Stimulated activated CD8-positive, alpha-beta memory T cell treated with anti-CD3 and anti-CD28 coated beads, Interleukin-15, amount 100 ng/mL, for 4 hours (primary cell): ENCODE results near the gene SELP.
"Not testable (repeated sequence)": the region's sequence is repeated elsewhere in the genome, so short reads cannot be mapped to it uniquely, and the experiment has no call there.

Experiments
- DNase-seq, 2 donors: peaks; one replicate each; pipeline ENCODE4 v3.0.0-alpha.2; 2020; ENCODE audit warnings: low read depth in 2 of 2

Gene SELP

DNA sequence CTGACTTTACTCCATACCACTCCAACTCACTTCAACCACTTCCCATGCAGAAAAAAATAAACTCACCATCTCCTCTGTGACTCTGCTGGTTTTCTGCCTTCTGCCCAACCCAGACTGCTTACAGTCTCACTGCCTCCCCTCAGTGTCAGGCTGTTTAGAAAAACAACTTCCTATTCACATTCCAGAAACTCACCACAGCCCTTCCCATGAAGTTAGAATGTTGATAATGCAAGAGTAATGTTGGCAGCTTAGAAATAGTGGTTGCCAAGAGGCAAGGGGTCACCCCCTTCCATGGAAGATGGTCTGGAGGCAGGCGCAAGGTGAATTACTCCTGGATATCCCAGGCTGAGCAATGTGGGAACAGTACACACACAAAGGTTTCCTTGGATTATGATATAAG, at the start of gene SELP:
TSS of gene SELP (minus strand) at position 119 of the 400 bp plus-strand sequence. CDS start at position 69, 50 bp downstream.
- DNase-seq: no peak

DNA sequence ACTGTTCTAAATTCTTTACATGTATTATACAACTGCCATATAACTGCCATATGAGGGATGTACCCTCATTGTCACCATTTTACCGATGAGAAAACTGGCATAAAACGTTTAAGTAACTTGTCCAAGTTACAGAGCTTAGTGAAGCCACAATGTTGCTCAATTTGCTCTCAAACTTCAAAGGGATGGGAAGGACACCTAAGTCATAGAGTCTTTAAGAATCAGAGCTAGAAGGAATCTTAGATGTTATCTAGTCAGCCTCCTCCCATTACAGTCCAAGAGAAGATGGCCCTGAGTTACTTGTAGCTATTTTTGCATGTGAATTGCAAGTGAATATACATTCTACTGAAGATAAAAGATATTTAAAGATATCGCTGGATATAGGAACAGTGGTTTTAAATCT, 49.8 kb upstream of the SELP start:
- DNase-seq: no peak

DNA sequence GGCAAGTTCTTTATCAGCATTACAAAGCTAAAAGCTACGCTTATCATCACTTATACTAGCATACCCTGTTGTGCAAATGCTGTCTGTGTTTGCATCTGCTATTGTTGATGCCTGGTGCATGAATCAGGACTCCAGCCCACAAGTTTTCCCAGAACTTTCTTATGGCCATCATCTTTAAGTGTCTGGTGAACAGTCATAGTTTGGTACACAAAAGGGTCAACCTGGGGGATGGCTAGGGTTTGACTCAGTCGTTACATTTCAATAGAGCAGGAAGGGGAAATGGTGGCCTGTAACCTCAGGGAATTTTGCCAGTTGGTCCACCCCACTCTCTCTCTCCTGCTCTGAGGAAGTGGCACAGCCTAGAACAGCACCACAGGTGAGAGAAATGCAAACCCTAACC, 46.1 kb upstream of the SELP start:
- DNase-seq: no peak

DNA sequence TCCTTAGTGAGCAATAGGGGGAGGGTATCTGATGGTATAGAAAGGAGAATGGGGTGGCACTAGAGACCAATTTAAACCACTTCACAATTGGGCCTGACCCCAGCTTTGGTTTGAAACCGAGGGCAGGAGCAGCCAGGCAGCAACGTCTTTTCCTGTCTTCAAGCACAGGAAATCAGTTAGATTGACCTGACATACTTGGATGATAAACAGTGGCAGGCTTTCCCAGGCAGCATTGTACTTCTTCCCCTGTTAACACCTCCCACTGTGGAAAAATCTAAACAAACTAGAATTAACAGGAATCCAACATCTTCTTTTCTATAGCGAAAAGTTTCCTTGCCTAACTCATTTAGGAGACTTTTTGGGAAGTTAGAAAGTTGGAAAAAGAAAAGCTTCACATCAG, 40.9 kb upstream of the SELP start:
- DNase-seq: no peak

DNA sequence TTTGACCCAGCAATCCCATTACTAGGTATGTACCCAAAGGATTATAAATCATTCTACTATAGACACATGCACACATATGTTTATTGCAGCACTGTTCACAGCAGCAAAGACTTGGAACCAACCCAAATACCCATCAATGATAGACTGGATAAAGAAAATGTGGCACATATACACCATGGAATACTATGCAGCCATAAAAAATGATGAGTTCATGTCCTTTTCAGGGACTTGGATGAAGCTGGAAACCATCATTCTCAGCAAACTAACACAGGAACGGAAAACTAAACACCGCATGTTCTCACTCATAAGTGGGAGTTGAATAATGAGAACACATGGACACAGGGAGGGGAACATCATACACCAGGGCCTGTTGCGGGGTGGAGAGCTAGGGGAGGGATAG, 40.3 kb upstream of the SELP start:
- DNase-seq: not testable (repeated sequence)

DNA sequence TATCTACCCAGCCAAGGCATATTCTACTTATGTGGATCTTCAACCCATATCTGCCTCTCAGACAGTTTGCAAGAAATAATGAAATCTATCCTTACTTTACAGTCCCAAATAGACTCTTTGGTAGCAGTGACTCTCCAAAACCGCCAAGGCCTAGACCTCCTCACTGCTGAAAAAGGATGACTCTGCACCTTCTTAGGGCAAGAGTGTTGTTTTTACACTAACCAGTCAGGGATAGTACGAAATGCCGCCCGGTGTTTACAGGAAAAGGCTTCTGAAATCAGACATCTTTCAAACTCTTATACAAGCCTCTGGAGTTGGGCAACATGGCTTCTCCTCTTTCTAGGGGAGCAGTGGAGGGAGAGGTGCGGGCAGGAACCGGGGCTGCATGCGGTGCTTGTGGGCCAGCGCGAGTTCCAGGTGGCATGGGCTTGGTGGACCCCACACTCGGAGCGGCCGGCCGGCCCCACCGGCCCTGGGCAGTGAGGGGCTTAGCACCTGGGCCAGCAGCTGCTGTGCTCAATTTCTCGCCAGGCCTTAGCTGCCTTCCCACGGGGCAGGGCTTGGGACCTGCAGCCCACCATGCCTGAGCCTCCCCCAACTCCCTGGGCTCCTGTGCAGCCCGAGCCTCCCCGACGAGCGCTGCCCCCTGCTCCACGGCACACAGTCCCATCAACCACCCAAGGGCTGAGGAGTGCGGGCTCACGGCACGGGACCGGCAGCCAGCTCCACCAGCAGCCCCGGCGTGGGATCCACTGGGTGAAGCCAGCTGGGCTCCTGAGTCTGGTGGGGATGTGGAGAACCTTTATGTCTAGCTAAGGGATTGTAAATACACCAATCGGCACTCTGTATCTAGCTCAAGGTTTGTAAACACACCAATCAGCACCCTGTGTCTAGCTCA, 38.0 kb upstream of the SELP start:
- not testable (repeated sequence) for DNase-seq

DNA sequence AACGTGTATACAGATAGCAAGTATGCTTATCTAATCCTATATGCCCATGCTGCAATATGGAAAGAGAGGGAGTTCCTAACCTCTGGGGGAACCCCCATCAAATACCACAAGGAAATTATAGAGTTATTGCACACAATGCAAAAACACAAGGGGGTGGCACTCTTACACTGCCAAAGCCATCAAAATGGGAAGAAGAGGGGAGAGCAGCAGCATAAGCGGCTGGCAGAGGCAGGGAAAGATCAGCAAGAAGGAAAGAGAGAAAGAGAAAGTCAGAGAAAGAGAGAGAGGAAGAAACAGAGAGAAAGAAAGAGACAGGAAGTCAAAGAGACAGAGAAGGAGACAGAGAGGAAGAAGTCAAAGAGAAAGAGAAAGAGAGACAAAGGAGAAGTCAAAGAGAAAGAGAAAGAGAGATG, 37.3 kb upstream of the SELP start:
- not testable (repeated sequence) for DNase-seq

DNA sequence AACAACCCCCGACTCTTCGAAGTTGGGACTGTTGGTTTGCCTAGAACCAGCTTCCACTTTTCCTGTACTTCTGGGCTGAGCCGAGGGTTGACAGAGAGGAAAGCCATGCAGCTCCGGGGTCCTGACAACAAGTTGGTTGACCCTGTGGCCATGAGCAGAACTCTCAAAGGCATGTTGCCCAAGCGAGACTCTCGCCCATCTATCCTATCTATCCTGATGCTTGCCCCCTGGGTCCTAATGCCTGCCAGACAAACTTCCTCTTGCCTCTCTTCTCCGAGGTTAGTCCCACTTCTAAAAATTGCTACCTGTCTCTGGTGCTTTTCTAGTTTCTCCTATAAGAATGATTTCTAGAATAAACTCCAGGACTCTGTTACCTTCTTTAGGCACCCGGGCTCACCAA, 32.8 kb upstream of the SELP start:
- not testable (repeated sequence) for DNase-seq

DNA sequence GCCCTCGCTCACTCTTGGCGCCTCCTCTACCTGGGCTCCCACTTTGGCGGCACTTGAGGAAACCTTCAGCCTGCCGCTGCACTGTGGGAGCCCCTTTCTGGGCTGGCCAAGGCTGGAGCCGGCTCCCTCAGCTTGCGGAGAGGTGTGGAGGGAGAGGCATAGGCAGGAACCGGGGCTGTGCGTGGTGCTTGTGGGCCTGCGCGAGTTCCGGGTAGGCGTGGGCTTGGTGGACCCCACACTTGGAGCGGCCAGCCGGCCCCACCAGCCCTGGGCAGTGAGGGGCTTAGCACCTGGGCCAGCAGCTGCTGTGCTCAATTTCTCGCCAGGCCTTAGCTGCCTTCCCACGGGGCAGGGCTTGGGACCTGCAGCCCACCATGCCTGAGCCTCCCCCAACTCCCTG, 31.1 kb upstream of the SELP start:
- DNase-seq: not testable (repeated sequence)

DNA sequence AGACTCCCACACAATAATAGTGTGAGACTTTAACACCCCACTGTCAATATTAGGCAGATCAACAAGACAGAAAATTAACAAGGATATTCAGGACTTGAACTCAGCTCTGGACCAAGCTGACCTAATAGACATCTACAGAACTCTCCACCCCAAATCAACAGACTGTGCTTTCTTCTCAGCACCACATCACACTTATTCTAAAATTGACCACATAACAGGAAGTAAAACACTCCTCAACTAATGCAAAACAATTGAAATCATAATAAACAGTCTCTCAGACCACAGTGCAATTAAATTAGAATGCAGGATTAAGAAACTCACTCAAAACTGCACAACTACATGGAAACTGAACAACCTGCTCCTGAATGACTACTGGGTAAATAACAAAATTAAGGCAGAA, 28.9 kb upstream of the SELP start:
- not testable (repeated sequence) for DNase-seq

DNA sequence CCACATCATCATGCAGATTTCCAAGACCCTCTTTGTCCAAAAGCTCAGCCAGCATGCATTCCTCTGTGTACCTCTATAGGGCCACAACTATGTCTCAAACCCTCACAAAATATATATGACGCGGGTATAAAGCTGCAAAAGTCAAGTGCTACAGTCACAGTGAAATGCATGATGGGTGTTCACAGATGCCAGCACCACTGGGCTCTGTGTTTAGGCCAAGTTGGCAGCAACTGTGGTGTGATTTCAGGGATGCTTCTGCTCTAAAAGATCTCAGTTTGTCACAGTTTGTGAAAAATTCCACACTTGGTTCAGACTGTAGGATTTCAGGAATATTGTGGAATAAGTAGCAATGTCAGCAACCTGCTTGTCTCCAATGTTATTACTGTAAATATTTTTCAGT, 23.9 kb upstream of the SELP start:
- DNase-seq: no peak

DNA sequence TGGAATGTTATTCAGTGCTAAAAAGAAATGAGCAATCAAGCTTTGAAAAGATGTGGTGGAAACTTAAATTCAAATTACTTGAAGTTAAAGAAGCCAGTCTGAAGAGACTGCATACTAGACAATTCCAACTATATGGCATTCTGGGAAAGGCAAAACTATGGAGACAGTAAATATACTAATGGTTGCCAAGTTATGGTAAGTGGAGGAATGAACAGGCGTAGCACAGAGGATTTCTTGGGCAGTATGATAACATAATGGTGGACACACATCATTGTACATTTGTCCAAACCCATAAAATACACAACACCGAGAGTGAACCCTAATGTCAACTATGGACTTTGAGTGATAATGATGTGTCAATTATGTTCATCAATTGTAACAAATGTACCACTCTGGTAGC, 21.1 kb upstream of the SELP start:
- no peak for DNase-seq

DNA sequence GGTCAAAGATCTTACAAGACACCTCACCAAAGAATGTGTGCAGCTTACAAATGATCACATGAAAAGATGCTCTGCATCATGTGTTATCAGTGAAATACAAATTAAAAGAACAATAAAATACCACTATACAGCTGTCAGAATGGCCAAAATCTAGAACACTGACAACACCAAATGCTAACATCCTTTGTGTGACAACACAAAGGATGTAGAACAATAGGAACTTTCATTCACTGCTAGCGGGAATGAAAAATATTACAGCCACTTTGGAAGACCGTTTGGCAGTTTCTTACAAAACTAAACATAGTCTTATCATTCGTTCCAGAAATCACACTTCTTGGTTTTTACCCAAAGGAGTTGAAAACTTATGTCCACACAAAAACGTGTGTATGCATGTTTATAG, 20.6 kb upstream of the SELP start:
- DNase-seq: no peak

DNA sequence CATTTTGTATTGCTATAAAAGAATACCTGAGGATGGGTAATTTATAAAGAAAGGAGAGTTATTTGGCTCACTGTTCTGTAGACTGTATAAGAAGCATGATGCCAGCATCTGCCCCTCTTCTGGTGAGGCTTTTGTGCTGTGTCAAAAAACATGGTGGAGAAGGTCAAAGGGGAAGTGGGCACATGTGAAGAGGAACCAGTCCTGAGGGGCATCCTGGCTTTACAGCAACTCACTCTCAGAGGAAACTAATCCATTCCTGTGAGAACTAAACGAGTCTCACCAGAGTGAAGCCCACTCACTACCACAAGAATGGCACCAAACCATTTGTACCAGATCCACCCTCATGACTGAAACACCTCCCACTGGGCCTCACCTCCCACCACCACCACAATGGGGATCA, 18.8 kb upstream of the SELP start:
- no peak for DNase-seq

DNA sequence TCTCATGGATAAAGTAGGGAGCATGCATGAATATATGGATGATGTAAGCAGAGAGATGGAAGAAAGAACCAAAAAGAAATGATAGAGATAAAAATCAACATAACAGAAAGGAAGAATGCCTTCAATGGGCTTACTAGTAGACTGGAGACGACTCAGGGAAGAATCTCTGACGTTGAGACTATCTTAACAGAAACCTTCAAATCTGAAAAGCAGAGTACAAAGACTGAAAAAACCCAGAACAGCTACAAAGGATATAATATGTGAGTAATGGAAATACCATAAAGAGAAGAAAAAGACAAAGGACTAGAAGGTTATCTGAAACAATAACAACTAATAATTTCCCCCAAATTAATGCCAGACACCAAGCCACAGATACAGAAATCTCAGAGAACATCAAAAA, 18.3 kb upstream of the SELP start:
- DNase-seq: no peak

DNA sequence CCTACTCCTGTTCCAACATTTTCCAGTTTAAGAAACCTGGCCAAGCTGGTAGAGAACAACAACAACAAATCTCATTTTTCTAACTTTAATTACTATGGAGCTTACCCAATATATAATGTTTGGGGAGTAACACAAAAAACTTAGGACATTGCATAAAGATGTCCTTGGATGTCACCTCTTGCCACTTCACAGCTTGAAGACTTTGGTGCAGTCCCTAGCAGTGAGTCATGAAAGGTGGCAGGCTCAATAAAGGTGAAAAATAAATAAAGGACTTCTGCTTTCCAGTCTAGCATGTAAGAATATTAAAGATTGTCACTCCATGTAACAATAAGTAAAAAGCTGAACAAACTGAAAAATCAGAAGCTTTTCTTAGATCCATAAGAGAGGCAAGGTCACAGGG, 17.6 kb upstream of the SELP start:
- DNase-seq: no peak

DNA sequence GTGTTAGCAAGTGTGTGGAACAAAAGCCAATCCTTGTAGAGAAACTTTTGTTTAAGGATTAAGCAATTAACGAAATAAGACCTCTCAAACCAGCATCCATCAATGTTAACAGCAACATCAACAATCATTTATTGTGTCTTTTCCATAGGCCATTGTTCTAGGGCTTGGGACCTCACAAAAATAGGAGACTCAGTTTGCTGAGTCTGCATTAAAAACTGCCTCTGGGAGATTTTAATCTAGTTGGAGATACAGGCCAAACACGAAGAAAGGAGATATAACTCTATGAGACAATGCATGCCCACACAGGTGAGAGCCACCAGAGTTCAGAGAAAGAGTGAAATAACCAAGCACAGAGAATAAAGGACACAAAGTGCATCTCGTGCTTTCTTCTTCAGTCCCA, 14.4 kb upstream of the SELP start:
- no peak for DNase-seq

DNA sequence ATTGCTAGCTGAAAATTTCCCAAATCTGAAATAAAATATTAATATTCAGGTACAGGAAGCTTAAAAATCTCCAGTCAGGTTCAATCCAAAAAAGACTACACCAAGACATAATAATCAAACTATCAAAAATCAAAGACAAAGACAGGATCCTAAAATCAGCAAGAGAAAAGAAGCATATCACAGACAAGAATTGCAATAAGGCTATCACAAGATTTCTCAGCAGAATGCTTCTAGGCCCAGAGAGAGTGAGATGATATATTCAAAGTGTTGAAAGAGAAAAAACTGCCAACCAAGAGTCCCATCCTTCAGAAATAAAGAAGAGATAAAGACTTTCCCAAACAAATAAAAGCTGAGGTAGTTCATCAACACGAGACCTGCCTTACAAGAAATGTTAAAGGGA, 5.0 kb upstream of the SELP start:
- DNase-seq: no peak

DNA sequence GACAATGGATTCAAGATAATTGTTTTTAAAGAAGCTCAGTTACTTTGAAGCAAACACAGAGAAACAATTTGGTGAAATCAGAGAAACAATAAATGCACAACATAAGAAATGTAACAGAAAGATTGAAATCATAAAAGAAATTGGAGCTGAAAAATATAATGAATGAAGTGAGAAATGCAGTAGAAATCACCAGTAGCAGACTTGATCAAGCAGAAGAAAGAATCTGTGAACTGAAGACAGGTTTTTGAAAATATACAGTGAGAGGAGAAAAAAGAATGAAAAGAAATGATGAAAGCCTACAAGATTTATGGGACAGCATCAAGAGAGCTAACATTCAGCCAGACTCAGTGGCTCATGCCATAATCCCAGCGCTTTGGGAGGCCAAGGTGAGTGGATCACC, 4.2 kb upstream of the SELP start:
- no peak for DNase-seq

DNA sequence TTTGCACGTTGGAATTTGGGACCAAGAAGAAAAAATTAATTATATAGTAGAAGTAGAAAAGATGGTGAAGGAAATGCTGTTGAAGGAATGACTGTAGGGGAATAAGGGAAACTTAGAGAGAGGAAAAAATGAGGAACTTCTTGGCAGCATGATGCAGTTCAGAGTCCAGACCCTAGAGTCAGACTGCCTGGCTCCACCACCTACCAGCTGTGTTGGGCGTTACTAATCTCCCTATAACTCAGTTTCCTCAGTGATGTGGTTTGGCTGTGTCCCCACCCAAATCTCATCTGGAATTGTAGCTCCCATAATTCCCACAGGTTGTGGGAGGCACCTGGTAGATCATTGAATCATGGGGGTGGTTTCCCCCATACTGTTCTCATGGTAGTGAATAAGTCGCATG, 1.3 kb upstream of the SELP start:
- DNase-seq: no peak

DNA sequence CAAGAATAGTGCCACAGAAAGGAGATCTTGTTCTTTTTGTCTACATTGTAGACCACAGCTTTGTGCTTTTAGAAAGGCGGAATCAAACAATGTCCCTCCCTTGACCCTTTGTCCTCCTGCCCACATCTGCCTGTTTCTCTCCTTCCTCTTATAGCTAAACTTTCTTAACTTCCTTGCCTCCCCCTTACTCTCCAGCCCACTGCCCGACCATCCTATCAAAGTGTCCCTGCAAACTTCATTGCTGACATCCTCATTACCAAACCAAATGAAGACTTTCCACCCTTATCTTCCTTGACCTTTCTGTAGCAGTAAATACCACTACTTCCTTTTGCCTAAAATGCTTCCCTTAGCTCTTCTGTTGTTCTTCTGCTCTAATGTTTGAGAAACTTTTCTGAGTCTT, 5.0 kb downstream of the SELP start:
- DNase-seq: no peak

DNA sequence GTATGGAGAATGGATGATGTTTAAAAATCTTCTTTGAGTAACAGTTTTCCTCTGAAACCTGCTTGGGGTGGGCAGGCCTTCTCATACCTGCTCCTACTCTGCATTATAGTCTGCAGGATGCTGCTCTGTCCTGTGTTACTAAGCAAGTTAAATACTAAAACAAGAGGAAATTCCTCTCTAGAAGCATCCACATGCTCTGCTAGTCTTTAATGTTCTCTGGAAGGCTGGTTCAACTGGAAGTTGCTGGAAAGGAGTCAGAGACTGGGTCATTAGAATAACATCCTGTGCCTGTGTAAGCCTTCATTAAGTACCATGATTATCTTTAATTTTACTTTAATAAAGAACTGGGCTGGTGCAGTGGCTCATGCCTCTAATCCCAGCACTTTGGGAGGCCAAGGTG, 5.8 kb downstream of the SELP start:
- DNase-seq: no peak

DNA sequence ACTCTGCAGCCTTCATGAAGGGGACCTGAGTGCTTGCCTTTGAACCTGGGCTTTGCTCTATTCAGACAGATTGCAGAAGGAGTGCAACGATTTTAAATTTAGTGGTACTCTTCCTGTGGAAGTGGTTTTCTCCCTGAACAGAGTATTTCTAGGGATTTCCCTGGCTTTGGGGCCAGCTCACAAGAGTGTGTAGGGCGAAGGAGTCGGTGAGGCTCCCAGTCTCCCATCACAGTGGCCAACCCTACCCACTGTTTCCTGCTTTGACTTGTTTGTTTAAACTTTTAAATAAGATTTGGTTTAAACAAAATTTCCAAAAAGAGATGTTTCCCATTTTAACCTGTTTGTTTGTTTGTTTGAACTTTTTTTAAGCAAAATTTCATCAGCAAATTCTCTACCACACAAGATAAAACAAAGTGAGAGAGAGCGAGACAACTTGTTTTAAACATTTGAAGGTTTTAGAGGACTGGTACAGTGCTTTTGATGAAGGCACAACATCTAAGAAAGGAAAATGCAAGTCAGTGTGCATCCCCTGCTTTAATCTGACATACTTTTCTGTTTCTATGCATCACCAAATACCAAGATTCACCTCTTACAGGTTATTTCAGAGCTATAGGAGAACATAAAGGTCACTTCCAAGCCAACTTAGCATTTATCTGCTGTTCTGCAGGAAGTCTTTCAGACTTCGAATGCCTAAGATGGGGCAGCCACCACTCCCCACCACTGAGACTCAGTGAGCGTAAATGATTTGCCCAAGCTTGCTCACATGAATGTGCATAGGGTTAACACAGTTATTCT, 6.6 kb downstream of the SELP start:
- DNase-seq: no peak
